K562 (cell line): Measurements from ENCODE around the gene VPS9D1. TPM values are rescaled to one million over a fixed set of nuclear protein-coding genes. Genes with fewer than 3 reads are reported as not detected.

ENCODE experiments used
- BDP1 ChIP-seq: IDR thresholded peaks from 3 replicates; pipeline ENCODE4 v1.6.1; 2011; ENCODE audit not compliant: insufficient read length, insufficient read depth
- BRD4 ChIP-seq: fragments of 200-600 bp; sonication (generic); IDR thresholded peaks from 2 replicates; pipeline ENCODE4 v1.6.1; 2017; ENCODE audit warnings: inconsistent platforms
- DNMT1 ChIP-seq: fragments of 450-650 bp; IDR thresholded peaks from 2 replicates; pipeline ENCODE4 v1.6.1; 2016; ENCODE audit warnings: antibody characterized with exemption, mild to moderate bottlenecking
- FOXA1 ChIP-seq: fragments of 450-650 bp; IDR thresholded peaks from 2 replicates; pipeline ENCODE4 v1.6.1; 2016; ENCODE audit warnings: mild to moderate bottlenecking, borderline replicate concordance
- FOXK1 ChIP-seq: sonication (generic); formaldehyde crosslinking; IDR thresholded peaks from 2 replicates; pipeline ENCODE4 v1.8.0; 2022; ENCODE audit warnings: missing genetic modification reagents, mild to moderate bottlenecking, borderline replicate concordance
- NCOR1 ChIP-seq: fragments of 450-650 bp; IDR thresholded peaks from 2 replicates; pipeline ENCODE4 v1.6.1; 2016; ENCODE audit warnings: mild to moderate bottlenecking, moderate library complexity
- PHB ChIP-seq: fragments of 250-450 bp; sonication (Bioruptor Pico); IDR thresholded peaks from 2 replicates; pipeline ENCODE4 v1.5.0; 2021
- RBFOX2 ChIP-seq: fragments of 200-400 bp; formaldehyde crosslinking; IDR thresholded peaks from 2 replicates; pipeline ENCODE4 v1.6.1; 2017; ENCODE audit warnings: low read depth, mild to moderate bottlenecking, low read length, moderate library complexity
- RBM22 ChIP-seq: fragments of 200-400 bp; formaldehyde crosslinking; IDR thresholded peaks from 2 replicates; pipeline ENCODE4 v1.6.1; 2018; ENCODE audit warnings: low read length, low read depth; ENCODE audit not compliant: poor library complexity, severe bottlenecking
- RERE ChIP-seq: sonication (generic); formaldehyde crosslinking; IDR thresholded peaks from 2 replicates; pipeline ENCODE4 v1.8.0; 2023; ENCODE audit warnings: missing genetic modification reagents, mild to moderate bottlenecking, borderline replicate concordance
- SMARCA5 ChIP-seq: fragments of 450-650 bp; IDR thresholded peaks from 2 replicates; pipeline ENCODE4 v1.6.1; 2016
- TARDBP ChIP-seq: fragments of 450-650 bp; IDR thresholded peaks from 2 replicates; pipeline ENCODE4 v1.6.1; 2016
- ZBTB34 ChIP-seq: fragments of 250-450 bp; sonication (Bioruptor Pico); IDR thresholded peaks from 2 replicates; pipeline ENCODE4 v1.8.0; 2021; ENCODE audit warnings: mild to moderate bottlenecking, moderate library complexity
- ZNF224 ChIP-seq: sonication (generic); formaldehyde crosslinking; IDR thresholded peaks from 2 replicates; pipeline ENCODE4 v1.8.0; 2022; ENCODE audit warnings: mild to moderate bottlenecking, missing genetic modification reagents
- ZNF449 ChIP-seq: fragments of 250-450 bp; sonication (Bioruptor Pico); IDR thresholded peaks from 2 replicates; pipeline ENCODE4 v1.8.0; 2022; ENCODE audit warnings: moderate library complexity, mild to moderate bottlenecking, inconsistent platforms
- ZNF75A ChIP-seq: fragments of 450-650 bp; formaldehyde crosslinking; IDR thresholded peaks from 2 replicates; pipeline ENCODE4 v1.4.0; 2020; ENCODE audit warnings: mild to moderate bottlenecking
- polyA plus RNA-seq, 8 experiments: library from polyadenylated mRNA; depleted of rRNA in 4 of 8; stranded (reverse) in 5 of 8; unstranded in 3 of 8; fragments of >200 nt; fragmentation: Nextera tagmentation in 2 of 8; fragmentation: Illumina TruSeq in 1 of 8; extraction: Ambion mirVana in 2 of 8; extraction: Trizol in 1 of 8; gene quantifications; 2 replicates each; pipeline versions ENCODE4 v1.2.1 to v1.2.3, GENCODE V29; 2011 to 2014; ENCODE audit warnings: inconsistent platforms in 1 of 8, missing spikeins in 1 of 8
- total RNA-seq, 7 experiments: library from RNA; depleted of rRNA in 6 of 7; stranded (reverse); fragments of >200 nt in 6 of 7; fragmentation: Illumina TruSeq in 2 of 7; extraction: Trizol in 2 of 7; gene quantifications; 2 replicates each; pipeline versions ENCODE4 v1.2.1 to v1.2.3, GENCODE V29; 2011 to 2021; ENCODE audit warnings: low replicate concordance in 1 of 7
- TF ChIP-seq, protein P1 (sequence below): fragments of 450-650 bp; IDR thresholded peaks from 2 replicates; pipeline ENCODE4 v1.6.1; 2018; ENCODE audit warnings: mild to moderate bottlenecking, low read depth; ENCODE audit not compliant: partially characterized antibody
- TF ChIP-seq, protein P2 (sequence below), 2 experiments: fragments of 450-650 bp in 1 of 2; sonication (generic) in 1 of 2; formaldehyde crosslinking; conservative IDR thresholded peaks; 2 replicates each; pipeline versions ENCODE4 v1.4.0 to v1.8.1; 2020 to 2022; ENCODE audit warnings: mild to moderate bottlenecking in 1 of 2, missing genetic modification reagents in 1 of 2

Gene VPS9D1
- total and polyA plus RNA-seq, 9 of the 15 experiments (the other 6 are each of a cell fraction or from before 2014, with no cell fraction given): 0.33 to 3.1 (median 1.1) TPM

- TF ChIP-seq ZBTB34 (CRISPR knock-in tag) (no peak), FOXA1 (no peak), PHB (no peak), FOXK1 (CRISPR knock-in tag) (no peak), TARDBP (no peak), BRD4 (no peak), DNMT1 (no peak), RERE (CRISPR knock-in tag) (no peak), BDP1 (no peak), SMARCA5 (no peak), ZNF75A (CRISPR knock-in tag) (no peak), NCOR1 (no peak), ZNF449 (no peak), RBM22 (peak; percentile 8), RBFOX2 (0 out of 2 replicates have a peak, but pooled peaks have one; percentile 2), ZNF224 (CRISPR knock-in tag) (no peak)
- TF ChIP-seq, protein P1, sequence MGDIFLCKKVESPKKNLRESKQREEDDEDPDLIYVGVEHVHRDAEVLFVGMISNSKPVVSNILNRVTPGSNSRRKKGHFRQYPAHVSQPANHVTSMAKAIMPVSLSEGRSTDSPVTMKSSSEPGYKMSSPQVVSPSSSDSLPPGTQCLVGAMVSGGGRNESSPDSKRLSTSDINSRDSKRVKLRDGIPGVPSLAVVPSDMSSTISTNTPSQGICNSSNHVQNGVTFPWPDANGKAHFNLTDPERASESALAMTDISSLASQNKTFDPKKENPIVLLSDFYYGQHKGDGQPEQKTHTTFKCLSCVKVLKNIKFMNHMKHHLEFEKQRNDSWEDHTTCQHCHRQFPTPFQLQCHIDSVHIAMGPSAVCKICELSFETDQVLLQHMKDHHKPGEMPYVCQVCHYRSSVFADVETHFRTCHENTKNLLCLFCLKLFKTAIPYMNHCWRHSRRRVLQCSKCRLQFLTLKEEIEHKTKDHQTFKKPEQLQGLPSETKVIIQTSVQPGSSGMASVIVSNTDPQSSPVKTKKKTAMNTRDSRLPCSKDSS: no peak
- TF ChIP-seq, protein P2, sequence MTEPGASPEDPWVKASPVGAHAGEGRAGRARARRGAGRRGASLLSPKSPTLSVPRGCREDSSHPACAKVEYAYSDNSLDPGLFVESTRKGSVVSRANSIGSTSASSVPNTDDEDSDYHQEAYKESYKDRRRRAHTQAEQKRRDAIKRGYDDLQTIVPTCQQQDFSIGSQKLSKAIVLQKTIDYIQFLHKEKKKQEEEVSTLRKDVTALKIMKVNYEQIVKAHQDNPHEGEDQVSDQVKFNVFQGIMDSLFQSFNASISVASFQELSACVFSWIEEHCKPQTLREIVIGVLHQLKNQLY (CRISPR knock-in tag; conservative IDR thresholded peaks at IDR 0.05): no peak
Measured at GRCh38 chr16:89697616-89698331, 22.9 kb downstream of the VPS9D1 start (continued).
